Choroid plexus epithelial cell (primary cell): ENCODE measurements around the gene RECK.

Experiments
- DNase-seq: peaks from one replicate; pipeline ENCODE4 v3.0.0-alpha.2; 2010; ENCODE audit warnings: low read depth
- H3K4me3 ChIP-seq: 2 replicates; pipeline ENCODE4 v1.5.1; 2011; ENCODE audit warnings: low read depth, mild to moderate bottlenecking, control low read depth, low read length, moderate library complexity
- CTCF ChIP-seq: conservative IDR thresholded peaks from 2 replicates; pipeline ENCODE4 v1.5.1; 2011; ENCODE audit warnings: low read depth, mild to moderate bottlenecking, control low read depth, inconsistent platforms, low read length, moderate library complexity

Gene RECK

DNA sequence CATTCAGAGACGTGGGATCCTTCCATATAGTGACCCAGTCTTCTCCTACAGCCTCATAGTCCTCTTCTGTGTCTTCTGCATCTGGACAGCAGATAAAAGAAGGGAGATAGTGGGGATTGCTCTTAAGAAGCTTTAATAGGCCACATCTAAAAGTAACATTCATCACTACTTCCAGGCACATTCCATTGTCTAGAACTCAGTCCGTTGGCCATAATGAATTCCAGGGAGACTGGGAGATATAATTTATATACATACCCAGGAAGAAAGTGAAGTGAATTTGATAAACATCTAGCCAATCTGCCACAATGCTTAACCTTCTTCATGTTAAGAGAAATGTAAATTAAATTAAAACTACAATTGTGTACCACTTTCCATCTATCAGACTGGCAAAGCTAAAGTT is 77.3 kb downstream of the RECK start:
- TF ChIP-seq CTCF = no peak
- no peak for DNase-seq
- no peak overlapping the region for H3K4me3 ChIP-seq

DNA sequence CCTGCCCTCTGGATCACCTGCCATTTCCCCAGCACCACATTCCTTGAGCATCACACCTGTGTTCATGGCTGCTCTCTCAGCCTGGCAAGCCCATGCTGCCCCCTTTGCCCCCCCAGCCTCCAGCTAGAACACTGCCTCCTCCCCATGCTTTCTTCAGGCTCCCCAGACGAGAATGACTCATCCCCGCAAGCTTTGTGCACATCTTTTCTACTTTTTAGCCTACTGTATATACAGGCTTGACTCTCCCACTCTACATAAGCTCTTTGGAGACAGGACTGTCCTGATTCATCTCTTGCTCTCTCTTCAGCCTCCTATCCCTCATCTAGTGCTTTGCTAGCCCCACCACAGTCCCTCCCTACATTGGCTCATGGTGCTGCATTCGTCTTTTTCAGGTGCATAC is 79.9 kb downstream of the RECK start:
- no peak overlapping the region for H3K4me3 ChIP-seq
- no peak for TF ChIP-seq CTCF
- DNase-seq = no peak

DNA sequence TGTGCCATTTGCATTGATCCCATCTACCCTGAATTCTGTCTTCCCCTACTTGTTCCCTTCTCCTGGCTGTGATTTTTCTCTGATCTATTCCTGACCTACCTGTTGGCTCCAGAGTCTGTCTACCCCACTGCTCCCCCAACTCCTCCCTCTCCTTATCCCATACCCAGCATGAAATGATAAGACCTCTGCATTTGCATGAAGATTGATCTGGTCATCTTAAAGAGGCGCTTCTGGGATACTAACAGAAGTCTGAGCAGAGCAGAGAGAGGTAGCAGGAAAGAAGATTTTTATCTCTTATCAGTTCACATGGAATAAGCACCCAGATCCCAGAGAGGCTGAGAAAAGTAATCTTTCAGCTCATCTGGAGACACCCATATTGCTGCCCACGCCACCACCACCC is 81.5 kb downstream of the RECK start:
- DNase-seq = no peak
- no peak for TF ChIP-seq CTCF
- H3K4me3 ChIP-seq = no peak overlapping the region

DNA sequence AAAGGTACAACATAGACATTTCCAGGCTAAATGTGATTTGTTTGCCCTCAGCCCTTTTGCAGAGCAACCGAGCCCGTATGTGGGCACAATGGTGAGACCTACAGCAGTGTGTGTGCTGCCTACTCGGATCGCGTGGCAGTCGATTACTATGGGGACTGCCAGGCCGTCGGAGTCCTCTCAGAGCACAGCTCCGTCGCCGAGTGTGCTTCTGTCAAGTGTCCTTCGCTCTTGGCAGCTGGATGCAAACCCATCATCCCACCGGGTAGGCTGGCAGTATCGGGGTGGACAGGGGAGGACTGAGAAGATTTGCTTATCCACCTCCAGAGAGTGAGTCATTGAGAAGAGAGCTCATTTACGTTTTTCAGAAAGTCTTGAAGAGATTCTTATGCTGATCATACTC is 82.0 kb downstream of the RECK start:
- no peak for DNase-seq
- no peak for TF ChIP-seq CTCF
- no peak overlapping the region for H3K4me3 ChIP-seq

DNA sequence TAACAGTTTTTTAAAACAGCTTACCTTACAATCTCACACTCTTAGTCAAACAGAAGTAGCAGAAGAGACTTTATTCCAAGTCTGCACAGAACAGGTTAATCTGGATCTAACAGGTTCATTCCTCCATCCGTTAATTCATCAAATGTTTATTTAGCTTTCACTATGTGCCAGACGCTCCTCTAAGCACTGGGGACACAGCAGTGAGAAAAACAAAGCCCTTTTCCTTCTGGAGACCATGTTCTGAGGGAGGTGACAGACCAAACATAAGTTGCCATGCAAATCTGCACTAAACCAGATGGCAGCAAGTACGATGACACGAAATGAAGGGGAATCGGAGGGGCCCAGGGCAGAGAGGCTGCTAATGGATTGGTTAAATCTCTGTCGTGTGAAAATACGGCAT is 82.8 kb downstream of the RECK start:
- no peak for DNase-seq
- no peak for TF ChIP-seq CTCF
- H3K4me3 ChIP-seq = no peak overlapping the region

DNA sequence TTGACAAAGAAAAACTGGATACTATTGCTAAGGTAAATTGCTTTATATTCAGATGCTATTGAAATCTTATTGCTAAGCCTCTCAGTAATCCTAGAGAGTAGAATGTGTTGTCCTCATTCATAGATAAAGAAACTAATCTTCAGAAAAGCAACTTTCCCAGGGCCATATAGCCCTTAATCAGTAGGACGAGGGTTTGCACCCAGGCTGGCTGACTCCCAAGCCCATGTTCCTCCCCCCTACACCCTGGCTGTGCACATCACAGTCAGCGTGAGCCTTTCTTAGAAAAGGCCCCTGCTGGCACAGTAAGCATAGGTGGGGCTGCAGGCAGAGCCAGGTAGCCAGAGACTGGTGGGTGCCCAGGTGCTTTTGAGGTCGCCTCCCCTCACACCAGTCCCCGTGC is 84.0 kb downstream of the RECK start:
- no peak for DNase-seq
- H3K4me3 ChIP-seq = no peak overlapping the region
- TF ChIP-seq CTCF = no peak

- TF ChIP-seq CTCF = no peak
- no peak for DNase-seq
- H3K4me3 ChIP-seq = no peak overlapping the region
These were observed 85.3 kb downstream of the RECK start for GRCh38 chr9:36121971-36122370.
